ENCODE data around the gene SLC5A6. TPM values are rescaled to one million over a fixed set of nuclear protein-coding genes. Genes with fewer than 3 reads are reported as not detected.

SLC5A6 gene
- polyA plus RNA-seq, 1 experiment = 22.0 TPM

GRCh38 chr2:27208486-27209050 is 3.5 kb downstream of the SLC5A6 start:
- CTCF ChIA-PET = no interaction called here
- POLR2A ChIA-PET = no interaction called here

GRCh38 chr2:27206346-27206745 is 5.7 kb downstream of the SLC5A6 start:
- Histone ChIP-seq H3K4me3 (ENCODE audit: low read depth, low read length) (no peak overlapping the region), H3K27ac (ENCODE audit: low read depth, low read length) (no peak overlapping the region), H3K27me3 (ENCODE audit: control insufficient read depth, insufficient read depth, low read length) (no peaks in the 10 kb centered on the region), H3K9me3 (ENCODE audit: control insufficient read depth, insufficient read depth, low read length) (no peaks in the 10 kb centered on the region)
- TF ChIP-seq CTCF (IDR thresholded peaks at IDR 0.05; ENCODE audit: low read depth, low read length) = no peak
- CTCF ChIA-PET = interaction anchor here (2.0 kb wide), 1 partner anchor 15 kb away, joined by 7 read pairs; no protein-coding TSS in a partner anchor
- DNase-seq (ENCODE audit: low read depth, low spot score) = no peak
- POLR2A ChIA-PET = no interaction called here

More at GRCh38 chr2:27208486-27209050, 3.5 kb downstream of the SLC5A6 start:
- Histone ChIP-seq H3K4me3 (ENCODE audit: low read depth, low read length) (no peak overlapping the region), H3K27me3 (ENCODE audit: control insufficient read depth, insufficient read depth, low read length) (no peaks in the 10 kb centered on the region), H3K9me3 (ENCODE audit: control insufficient read depth, insufficient read depth, low read length) (no peaks in the 10 kb centered on the region), H3K27ac (ENCODE audit: low read depth, low read length) (no peak overlapping the region)
- TF ChIP-seq CTCF (IDR thresholded peaks at IDR 0.05; ENCODE audit: low read depth, low read length) = no peak
- no peak for DNase-seq (ENCODE audit: low read depth, low spot score)

GRCh38 chr2:27205206-27205605 is 6.9 kb downstream of the SLC5A6 start:
- Histone ChIP-seq H3K4me3 (ENCODE audit: low read depth, low read length) (no peak overlapping the region), H3K27ac (ENCODE audit: low read depth, low read length) (no peak overlapping the region), H3K27me3 (ENCODE audit: control insufficient read depth, insufficient read depth, low read length) (no peaks in the 10 kb centered on the region), H3K9me3 (ENCODE audit: control insufficient read depth, insufficient read depth, low read length) (no peaks in the 10 kb centered on the region)
- CTCF ChIA-PET = interaction anchor here (2.0 kb wide), 1 partner anchor 14 kb away, joined by 7 read pairs; no protein-coding TSS in a partner anchor
- TF ChIP-seq CTCF (IDR thresholded peaks at IDR 0.05; ENCODE audit: low read depth, low read length) = no peak
- no peak for DNase-seq (ENCODE audit: low read depth, low spot score)
- POLR2A ChIA-PET = no interaction called here

GRCh38 chr2:27204566-27204965 is 7.5 kb downstream of the SLC5A6 start:
- CTCF ChIA-PET = interaction anchor here (1.4 kb wide), 1 partner anchor 99 kb away, joined by 3 read pairs; no protein-coding TSS in a partner anchor
- no peak for DNase-seq (ENCODE audit: low read depth, low spot score)
- Histone ChIP-seq H3K9me3 (ENCODE audit: control insufficient read depth, insufficient read depth, low read length) (no peaks in the 10 kb centered on the region), H3K4me3 (ENCODE audit: low read depth, low read length) (no peak overlapping the region), H3K27me3 (ENCODE audit: control insufficient read depth, insufficient read depth, low read length) (no peaks in the 10 kb centered on the region), H3K27ac (ENCODE audit: low read depth, low read length) (no peak overlapping the region)
- TF ChIP-seq CTCF (IDR thresholded peaks at IDR 0.05; ENCODE audit: low read depth, low read length) = no peak
- POLR2A ChIA-PET = no interaction called here

- H3K27me3 ChIP-seq (ENCODE audit: control insufficient read depth, insufficient read depth, low read length) = no peaks in the 10 kb centered on the region
Observed at GRCh38 chr2:27203741-27204140, 8.3 kb downstream of the SLC5A6 start.

More at GRCh38 chr2:27203741-27204140, 8.3 kb downstream of the SLC5A6 start:
- H3K9me3 ChIP-seq (ENCODE audit: control insufficient read depth, insufficient read depth, low read length) = no peaks in the 10 kb centered on the region
- no peak for TF ChIP-seq CTCF (IDR thresholded peaks at IDR 0.05; ENCODE audit: low read depth, low read length)
- H3K27ac ChIP-seq (ENCODE audit: low read depth, low read length) = no peak overlapping the region
- no peak for DNase-seq (ENCODE audit: low read depth, low spot score)
- CTCF ChIA-PET = interaction anchor here (0.7 to 1.4 kb wide), 2 partner anchors 11 to 100 kb away, joined by 3 read pairs; no protein-coding TSS in a partner anchor
- no peak overlapping the region for H3K4me3 ChIP-seq (ENCODE audit: low read depth, low read length)
- POLR2A ChIA-PET = no interaction called here

All from AG04450 (cell line).